Right lobe of liver (tissue), 4 donors: ENCODE measurements around the gene MACROH2A2.

ENCODE experiments used
- CTCF ChIP-seq, 4 donors: fragments of 200-600 bp in 3 of 4; fragments of 450-650 bp in 1 of 4; IDR thresholded peaks; one replicate each; pipeline versions ENCODE4 v1.5.1 to v1.8.0; 2016 to 2022; ENCODE audit warnings: antibody characterized with exemption in 4 of 4, mild to moderate bottlenecking in 2 of 4
- POLR2A ChIP-seq: fragments of 450-650 bp; IDR thresholded peaks from one replicate; pipeline ENCODE4 v1.6.1; 2017; ENCODE audit warnings: antibody characterized with exemption, mild to moderate bottlenecking
- donor health status: DM: no; HTN: no; CAD: no.
- donor health status: DM: no; HTN: no; CAD: no.
- donor health status: DM: no; HTN: yes; CAD: no.

- TF ChIP-seq CTCF (IDR thresholded peaks at IDR 0.05): peak; percentile 16 to 53 (median 40)
- no peak for TF ChIP-seq POLR2A
Observed at GRCh38 chr10:70106958-70107791, 54.5 kb downstream of the MACROH2A2 start.
